Sigmoid colon (tissue), 7 donors: Measurements from ENCODE around the gene FABP3. TPM values are rescaled to one million over a fixed set of nuclear protein-coding genes. Genes with fewer than 3 reads are reported as not detected.
A peak's percentile ranks its signal among the peaks of the same experiment; 100 is the strongest.

Experiments
- DNase-seq: peaks from one replicate; pipeline ENCODE4 v3.0.0-alpha.2; 2019
- H3K27ac ChIP-seq, 4 donors: fragments of 200-600 bp; sonication (generic); one replicate each; pipeline ENCODE4 v1.5.1; 2016 to 2019; ENCODE audit warnings: mild to moderate bottlenecking in 1 of 4
- H3K27me3 ChIP-seq, 3 donors: fragments of 200-600 bp; sonication (generic); one replicate each; pipeline ENCODE4 v1.5.1; 2019; ENCODE audit warnings: mild to moderate bottlenecking in 1 of 3
- H3K36me3 ChIP-seq, 4 donors: fragments of 200-600 bp; sonication (generic); one replicate each; pipeline ENCODE4 v1.5.1; 2016 to 2019
- H3K4me1 ChIP-seq, 4 donors: fragments of 200-600 bp; sonication (generic); one replicate each; pipeline ENCODE4 v1.5.1; 2017 to 2019
- H3K4me3 ChIP-seq, 4 donors: fragments of 200-600 bp; sonication (generic); one replicate each; pipeline ENCODE4 v1.5.1; 2017 to 2019; ENCODE audit warnings: mild to moderate bottlenecking in 2 of 4, moderate library complexity in 1 of 4
- H3K9me3 ChIP-seq, 4 donors: fragments of 200-600 bp in 3 of 4; sonication (generic) in 3 of 4; one replicate each; pipeline versions ENCODE4 v1.5.1 to v1.6.1; 2013 to 2019
- EP300 ChIP-seq, 4 donors: sonication (generic); formaldehyde crosslinking; IDR thresholded peaks; one replicate each; pipeline ENCODE4 v1.6.1; 2017; ENCODE audit warnings: antibody characterized with exemption in 4 of 4
- POLR2A ChIP-seq, 2 donors: fragments of 450-650 bp; IDR thresholded peaks; one replicate each; pipeline ENCODE4 v1.6.1; 2016; ENCODE audit warnings: antibody characterized with exemption in 2 of 2, mild to moderate bottlenecking in 2 of 2, moderate library complexity in 2 of 2
- POLR2AphosphoS5 ChIP-seq, 4 donors: sonication (generic); formaldehyde crosslinking; IDR thresholded peaks; one replicate each; pipeline ENCODE4 v1.6.1; 2017; ENCODE audit warnings: antibody characterized with exemption in 4 of 4
- WGBS, 2 donors: extraction: QIAGEN DNeasy Blood & Tissue Kit; methylation state at CpG; one replicate each; pipeline ENCODE4 v1.1.7; 2013; 5-methylcytosine and 5-hydroxymethylcytosine counted together
- intact Hi-C: fragments of 100-400 bp; cut with DNase I; formaldehyde crosslinking; loops from one replicate; pipeline ENCODE4 v1.15.1; 2023
- polyA plus RNA-seq, 3 donors: library from polyadenylated mRNA; stranded (reverse); fragments of 200-250 nt; gene quantifications; one replicate each; pipeline ENCODE4 v1.2.3, GENCODE V29; 2013
- total RNA-seq, 4 donors: library from RNA; depleted of rRNA; stranded (reverse); fragments of >200 nt; gene quantifications; one replicate each; pipeline ENCODE4 v1.1.0, GENCODE V29; 2016
- TF ChIP-seq, protein P1 (sequence below), 4 experiments: fragments of 450-650 bp in 3 of 4; fragments of 200-600 bp in 1 of 4; IDR thresholded peaks; one replicate each; pipeline ENCODE4 v1.5.1; 2016 to 2019; ENCODE audit warnings: antibody characterized with exemption in 4 of 4, mild to moderate bottlenecking in 3 of 4, moderate library complexity in 2 of 4
- donor health status: healthy with polysubstance abuse.
- donor health status: Bipolar disorder and iron deficiency.
- donor health status: healthy.

FABP3 gene
- total and polyA plus RNA-seq, 7 donors: 6.4 to 31.2 (median 16.4) TPM

- 46 to 76% methylated on average over 3 of the region's 3 CpGs for WGBS, 2 donors
- TF ChIP-seq, protein P1, sequence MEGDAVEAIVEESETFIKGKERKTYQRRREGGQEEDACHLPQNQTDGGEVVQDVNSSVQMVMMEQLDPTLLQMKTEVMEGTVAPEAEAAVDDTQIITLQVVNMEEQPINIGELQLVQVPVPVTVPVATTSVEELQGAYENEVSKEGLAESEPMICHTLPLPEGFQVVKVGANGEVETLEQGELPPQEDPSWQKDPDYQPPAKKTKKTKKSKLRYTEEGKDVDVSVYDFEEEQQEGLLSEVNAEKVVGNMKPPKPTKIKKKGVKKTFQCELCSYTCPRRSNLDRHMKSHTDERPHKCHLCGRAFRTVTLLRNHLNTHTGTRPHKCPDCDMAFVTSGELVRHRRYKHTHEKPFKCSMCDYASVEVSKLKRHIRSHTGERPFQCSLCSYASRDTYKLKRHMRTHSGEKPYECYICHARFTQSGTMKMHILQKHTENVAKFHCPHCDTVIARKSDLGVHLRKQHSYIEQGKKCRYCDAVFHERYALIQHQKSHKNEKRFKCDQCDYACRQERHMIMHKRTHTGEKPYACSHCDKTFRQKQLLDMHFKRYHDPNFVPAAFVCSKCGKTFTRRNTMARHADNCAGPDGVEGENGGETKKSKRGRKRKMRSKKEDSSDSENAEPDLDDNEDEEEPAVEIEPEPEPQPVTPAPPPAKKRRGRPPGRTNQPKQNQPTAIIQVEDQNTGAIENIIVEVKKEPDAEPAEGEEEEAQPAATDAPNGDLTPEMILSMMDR (IDR thresholded peaks at IDR 0.05): no peak
- TF ChIP-seq POLR2AphosphoS5 (IDR thresholded peaks at IDR 0.05): no peak
- no peak for TF ChIP-seq EP300 (IDR thresholded peaks at IDR 0.05)
- TF ChIP-seq POLR2A (IDR thresholded peaks at IDR 0.05): no peak
- intact Hi-C loops: no loop called here
- Histone ChIP-seq H3K27ac (peak overlapping the region; percentile 79 to 89 (median 85)), H3K36me3 (peaks cover 0 to 6% (median 0%) of the 10 kb centered on the region in 4 donors), H3K9me3 (no peaks in the 10 kb centered on the region), H3K4me1 (peaks cover 0 to 50% (median 46%) of the 10 kb centered on the region in 4 donors), H3K4me3 (peak overlapping the region in 1 of 4 donors; percentile 54), H3K27me3 (no peaks in the 10 kb centered on the region)
- DNase-seq: no peak
These were observed 825 bp downstream of the FABP3 start for GRCh38 chr1:31372051-31372450.

GRCh38 chr1:31371121-31371959 lies 1.5 kb downstream of the FABP3 start:
- Histone ChIP-seq H3K9me3 (no peaks in the 10 kb centered on the region), H3K4me3 (no peak overlapping the region), H3K27ac (peak overlapping the region in 2 of 4 donors; percentile 85 to 89), H3K36me3 (peaks cover 0 to 6% (median 3%) of the 10 kb centered on the region in 4 donors), H3K27me3 (no peaks in the 10 kb centered on the region), H3K4me1 (peaks cover 0 to 50% (median 46%) of the 10 kb centered on the region in 4 donors)
- intact Hi-C loops: no loop called here
- DNase-seq: no peak
- TF ChIP-seq, protein P1 (IDR thresholded peaks at IDR 0.05): no peak
- TF ChIP-seq EP300 (IDR thresholded peaks at IDR 0.05) (no peak), POLR2A (IDR thresholded peaks at IDR 0.05) (no peak), POLR2AphosphoS5 (IDR thresholded peaks at IDR 0.05) (no peak)
- WGBS, 2 donors: 34 to 67% methylated on average over 10 of the region's 10 CpGs

DNA sequence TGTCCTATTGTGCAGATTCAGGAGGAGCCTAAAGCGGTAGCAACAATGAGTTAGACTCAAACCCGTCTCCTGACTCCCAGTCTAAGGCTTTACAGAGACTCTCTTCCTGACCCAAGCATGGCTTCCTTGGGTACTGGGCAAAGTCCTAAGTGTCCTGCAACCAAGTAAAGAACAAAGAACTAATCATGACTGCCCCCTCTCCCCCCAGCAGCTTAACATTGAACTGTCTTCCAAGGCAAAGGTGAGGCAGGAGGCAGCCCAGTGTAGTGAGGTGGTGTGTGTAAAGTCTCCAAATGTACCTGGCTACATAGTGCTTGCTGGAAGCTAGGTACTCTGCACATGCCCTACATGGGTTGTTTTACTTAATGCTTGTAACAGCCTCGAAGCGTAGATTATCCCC lies 2.3 kb downstream of the FABP3 start:
- Histone ChIP-seq H3K36me3 (peaks cover 0 to 8% (median 3%) of the 10 kb centered on the region in 4 donors), H3K4me1 (peaks cover 0 to 50% (median 46%) of the 10 kb centered on the region in 4 donors), H3K4me3 (no peak overlapping the region), H3K27me3 (no peaks in the 10 kb centered on the region), H3K9me3 (no peaks in the 10 kb centered on the region), H3K27ac (no peak overlapping the region)
- TF ChIP-seq POLR2AphosphoS5 (IDR thresholded peaks at IDR 0.05) (no peak), EP300 (IDR thresholded peaks at IDR 0.05) (no peak), POLR2A (IDR thresholded peaks at IDR 0.05) (no peak)
- TF ChIP-seq, protein P1 (IDR thresholded peaks at IDR 0.05): no peak
- no peak for DNase-seq
- WGBS, 2 donors: 92 to 94% methylated on average over 4 of the region's 4 CpGs
- intact Hi-C loops: no loop called here

DNA sequence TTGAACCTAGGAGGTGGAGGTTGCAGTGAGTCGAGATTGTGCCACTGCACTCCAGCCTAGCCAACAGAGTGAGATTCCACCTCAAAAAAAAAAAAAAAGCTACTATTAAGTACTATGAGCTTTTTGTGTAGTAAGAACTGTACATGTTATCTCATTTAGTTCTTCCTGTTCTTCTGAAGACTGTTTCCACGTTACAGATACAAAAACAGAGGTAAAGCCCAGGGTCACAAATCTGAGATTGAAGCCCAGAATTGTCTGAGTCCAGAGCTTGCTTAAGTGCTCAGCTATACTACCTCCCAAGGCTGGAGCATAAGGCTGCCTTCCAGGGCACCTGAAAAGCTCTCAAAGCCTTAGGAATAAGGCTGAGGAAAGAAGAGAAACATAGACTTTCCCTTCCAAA lies 2.9 kb downstream of the FABP3 start:
- intact Hi-C loops: no loop called here
- H3K4me1 ChIP-seq: peaks cover 0 to 51% (median 46%) of the 10 kb centered on the region in 4 donors
- no peak overlapping the region for H3K4me3 ChIP-seq
- no peak overlapping the region for H3K27ac ChIP-seq
- DNase-seq: no peak
- H3K9me3 ChIP-seq: no peaks in the 10 kb centered on the region
- no peaks in the 10 kb centered on the region for H3K27me3 ChIP-seq
- peaks cover 0 to 14% (median 3%) of the 10 kb centered on the region in 4 donors for H3K36me3 ChIP-seq
- TF ChIP-seq POLR2A (IDR thresholded peaks at IDR 0.05): no peak
- TF ChIP-seq, protein P1 (IDR thresholded peaks at IDR 0.05): no peak
- TF ChIP-seq POLR2AphosphoS5 (IDR thresholded peaks at IDR 0.05): no peak
- TF ChIP-seq EP300 (IDR thresholded peaks at IDR 0.05): no peak
- WGBS, 2 donors: 71 to 77% methylated on average over 2 of the region's 2 CpGs
